K562 (cell line): ENCODE data around the gene WWOX. TPM values are rescaled to one million over a fixed set of nuclear protein-coding genes. Genes with fewer than 3 reads are reported as not detected.

Experiments
- CHD7 ChIP-seq: fragments of 200-600 bp; sonication (generic); IDR thresholded peaks from one replicate; pipeline ENCODE4 v1.6.1; 2012; ENCODE audit warnings: mild to moderate bottlenecking, low read depth, low read length, inconsistent platforms
- polyA plus RNA-seq, 8 experiments: library from polyadenylated mRNA; depleted of rRNA in 4 of 8; stranded (reverse) in 5 of 8; unstranded in 3 of 8; fragments of >200 nt; fragmentation: Nextera tagmentation in 2 of 8; fragmentation: Illumina TruSeq in 1 of 8; extraction: Ambion mirVana in 2 of 8; extraction: Trizol in 1 of 8; gene quantifications; 2 replicates each; pipeline versions ENCODE4 v1.2.1 to v1.2.3, GENCODE V29; 2011 to 2014; ENCODE audit warnings: inconsistent platforms in 1 of 8, missing spikeins in 1 of 8
- total RNA-seq, 7 experiments: library from RNA; depleted of rRNA in 6 of 7; stranded (reverse); fragments of >200 nt in 6 of 7; fragmentation: Illumina TruSeq in 2 of 7; extraction: Trizol in 2 of 7; gene quantifications; 2 replicates each; pipeline versions ENCODE4 v1.2.1 to v1.2.3, GENCODE V29; 2011 to 2021; ENCODE audit warnings: low replicate concordance in 1 of 7

Gene WWOX
- total and polyA plus RNA-seq, 9 of the 15 experiments (the other 6 are each of a cell fraction or from before 2014, with no cell fraction given): 1.6 to 22.7 (median 8.1) TPM

- TF ChIP-seq CHD7: no peak
- TF ChIP-seq, all 486 proteins: peak for 0
Observed at GRCh38 chr16:79229361-79229760, 1129.9 kb downstream of the WWOX start (continued).
